Measurements from ENCODE around the gene SLC35A2.
"Not testable (repeated sequence)": the region's sequence is repeated elsewhere in the genome, so short reads cannot be mapped to it uniquely, and the experiment has no call there.

Gene SLC35A2

DNA sequence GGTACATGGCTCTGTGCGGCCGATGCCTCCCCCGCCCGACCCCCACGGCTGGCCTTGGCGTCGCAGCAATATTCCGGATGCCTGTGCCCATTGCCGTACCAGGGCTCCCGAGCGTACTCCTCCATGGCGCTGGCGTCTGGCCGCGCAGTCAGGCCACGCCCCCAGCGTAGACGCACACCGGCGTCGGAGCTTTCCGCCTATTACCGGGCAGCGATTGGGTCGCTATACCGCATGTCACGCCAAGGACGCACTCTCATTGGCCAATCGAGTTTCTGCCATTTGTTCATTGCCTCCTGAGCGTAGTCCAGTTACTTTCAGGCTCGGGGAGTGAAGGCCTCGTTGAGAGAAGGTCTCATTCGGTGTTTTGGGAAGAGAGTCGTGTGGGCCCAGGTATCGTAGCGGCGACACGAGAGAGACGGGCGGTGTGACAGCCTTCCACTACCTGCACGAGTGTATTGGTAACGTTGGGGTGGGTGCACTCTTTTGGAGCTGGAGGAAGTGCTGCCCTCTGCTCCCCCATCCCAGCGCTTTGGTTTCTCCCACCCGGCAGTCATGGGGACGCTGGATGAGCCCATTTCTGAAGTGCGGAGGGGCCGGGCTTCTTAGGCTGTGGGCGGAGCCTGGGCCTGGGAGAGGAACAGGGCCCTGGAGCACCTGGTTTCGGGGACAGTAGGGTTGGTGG lies 13.7 kb downstream of the SLC35A2 start, which contains the start of the genes PQBP1 and TIMM17B:
Gene PQBP1 (plus strand): TSS at position 306 of the 682 bp plus-strand sequence. CDS start 580 bp downstream, outside the sequence.
Gene TIMM17B (minus strand): TSS at position 144 of the 682 bp plus-strand sequence. CDS start 19 bp downstream, at position 125.
- peak; percentile 95 for ATAC-seq
- H3K27ac Mint-ChIP-seq: peak within 1 kb of the TSS; percentile 93 to 97

DNA sequence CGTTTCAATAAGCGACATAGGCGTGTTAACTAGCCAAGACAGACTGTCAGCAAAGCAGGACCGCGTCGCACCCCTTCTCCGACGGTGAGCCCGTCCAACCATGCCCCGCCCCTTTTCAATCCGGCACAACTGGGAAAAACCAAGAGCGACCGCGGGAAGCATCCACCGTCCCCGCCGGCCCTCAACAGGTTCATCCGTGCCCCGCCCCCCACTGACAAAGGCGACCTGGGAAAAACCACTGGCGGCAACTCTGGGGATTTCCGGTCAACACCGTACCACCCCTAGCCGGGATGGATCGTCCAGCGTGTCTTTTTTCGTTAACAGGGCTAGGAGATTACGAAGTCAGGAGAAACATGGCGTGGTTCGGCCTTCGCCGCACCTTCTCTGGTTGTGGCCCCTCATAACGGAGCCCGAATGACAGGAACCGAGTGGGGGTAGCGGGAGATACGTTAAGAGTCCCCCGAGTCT lies 14.3 kb downstream of the SLC35A2 start:
- H3K9me3 Mint-ChIP-seq: no peaks in the 10 kb centered on the region
- ATAC-seq: peak; percentile 36
- H3K27ac Mint-ChIP-seq: peak overlapping the region; percentile 93 to 97
- peak in 1 of 2 donors; percentile 64 for DNase-seq
- peaks cover 37% of the 10 kb centered on the region for H3K4me1 Mint-ChIP-seq
- peak overlapping the region; percentile 81 to 95 for H3K4me3 Mint-ChIP-seq
- H3K27me3 Mint-ChIP-seq: no peaks in the 10 kb centered on the region

More for the DNA sequence above, 13.7 kb downstream of the SLC35A2 start, which contains the start of the genes PQBP1 and TIMM17B:
- peak within 1 kb of the TSS; percentile 81 to 95 for H3K4me3 Mint-ChIP-seq
- H3K4me1 Mint-ChIP-seq: peaks cover 39% of the 10 kb centered on the region
- DNase-seq: peak; percentile 82 to 92
- no peaks in the 10 kb centered on the region for H3K27me3 Mint-ChIP-seq
- no peaks in the 10 kb centered on the region for H3K9me3 Mint-ChIP-seq

DNA sequence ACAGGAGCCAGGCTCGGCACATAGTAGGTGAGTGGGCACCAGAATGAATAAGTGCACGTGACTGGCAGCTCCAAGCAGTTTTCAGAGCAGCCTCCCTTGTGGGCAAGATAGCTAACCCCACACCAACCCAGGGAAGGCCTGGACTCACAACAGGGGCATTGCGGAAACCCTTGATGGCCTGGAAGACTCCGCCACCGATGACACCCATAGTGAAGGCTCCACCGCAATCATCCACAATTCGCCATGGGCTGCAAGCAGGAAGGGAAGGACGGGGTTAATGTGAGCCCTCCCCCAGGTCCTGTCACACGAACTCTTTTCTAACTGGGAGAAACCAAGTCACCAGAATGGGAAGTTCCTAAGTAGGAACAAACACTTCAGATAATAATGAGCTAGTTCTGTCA lies 14.8 kb downstream of the SLC35A2 start:
- no peaks in the 10 kb centered on the region for H3K27me3 Mint-ChIP-seq
- H3K4me3 Mint-ChIP-seq: peak overlapping the region; percentile 81 to 95
- peaks cover 34% of the 10 kb centered on the region for H3K4me1 Mint-ChIP-seq
- H3K9me3 Mint-ChIP-seq: no peaks in the 10 kb centered on the region
- peak overlapping the region; percentile 86 to 97 for H3K27ac Mint-ChIP-seq
- DNase-seq: no peak
- no peak for ATAC-seq

DNA sequence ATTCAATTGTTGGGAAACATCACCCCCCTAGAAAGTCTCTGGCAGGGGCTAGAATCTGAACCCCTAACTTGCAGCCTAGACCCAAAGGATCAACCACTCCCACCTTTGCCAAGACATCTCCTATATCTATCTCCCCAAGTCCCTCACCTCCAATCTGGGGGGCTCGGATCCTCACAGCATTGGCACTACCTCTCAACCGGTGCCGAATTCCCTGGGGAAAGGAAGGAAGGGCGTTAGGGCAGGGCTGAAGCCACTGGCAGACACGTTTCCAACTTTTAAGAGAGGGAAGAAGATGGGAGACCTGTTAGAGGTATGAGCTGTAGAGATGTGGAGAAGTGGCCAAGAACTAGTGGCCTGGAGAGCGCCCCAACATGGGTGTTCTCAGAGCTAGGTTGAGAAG lies 16.6 kb downstream of the SLC35A2 start:
- peak overlapping the region in 1 of 2 donors; percentile 34 for H3K27ac Mint-ChIP-seq
- no peaks in the 10 kb centered on the region for H3K9me3 Mint-ChIP-seq
- H3K4me1 Mint-ChIP-seq: peaks cover 39% of the 10 kb centered on the region
- H3K4me3 Mint-ChIP-seq: no peak overlapping the region
- no peaks in the 10 kb centered on the region for H3K27me3 Mint-ChIP-seq
- ATAC-seq (no peak), DNase-seq (no peak)

GRCh38 chrX:48893556-48894348 lies 17.7 kb downstream of the SLC35A2 start:
- H3K27me3 Mint-ChIP-seq: no peaks in the 10 kb centered on the region
- ATAC-seq (no peak), DNase-seq (no peak)
- no peak overlapping the region for H3K4me3 Mint-ChIP-seq
- H3K4me1 Mint-ChIP-seq: peaks cover 39% of the 10 kb centered on the region
- no peaks in the 10 kb centered on the region for H3K9me3 Mint-ChIP-seq
- no peak overlapping the region for H3K27ac Mint-ChIP-seq

DNA sequence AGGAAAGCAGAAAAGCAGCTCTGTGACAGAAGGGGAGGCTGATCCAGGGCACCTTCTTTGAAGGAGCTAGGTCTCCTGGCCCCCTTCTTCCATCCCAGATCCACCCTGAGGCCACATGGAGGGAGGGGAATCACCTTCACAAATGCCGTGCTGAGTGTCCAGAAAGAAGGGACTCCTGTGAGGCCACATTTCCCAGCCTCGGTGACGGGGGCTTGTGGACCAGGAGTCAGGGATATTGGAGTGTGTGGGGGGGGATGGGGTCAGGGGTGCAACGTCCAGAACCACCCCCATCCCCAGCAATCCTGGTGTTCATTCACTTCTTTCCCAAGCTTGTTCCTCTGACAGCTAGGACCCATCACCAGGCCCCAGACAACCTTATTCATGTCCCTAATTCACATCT lies 18.6 kb downstream of the SLC35A2 start:
- no peak for DNase-seq
- H3K4me3 Mint-ChIP-seq: no peak overlapping the region
- H3K27me3 Mint-ChIP-seq: no peaks in the 10 kb centered on the region
- no peaks in the 10 kb centered on the region for H3K9me3 Mint-ChIP-seq
- peaks cover 36% of the 10 kb centered on the region for H3K4me1 Mint-ChIP-seq
- no peak for ATAC-seq
- H3K27ac Mint-ChIP-seq: peak overlapping the region in 1 of 2 donors; percentile 57

DNA sequence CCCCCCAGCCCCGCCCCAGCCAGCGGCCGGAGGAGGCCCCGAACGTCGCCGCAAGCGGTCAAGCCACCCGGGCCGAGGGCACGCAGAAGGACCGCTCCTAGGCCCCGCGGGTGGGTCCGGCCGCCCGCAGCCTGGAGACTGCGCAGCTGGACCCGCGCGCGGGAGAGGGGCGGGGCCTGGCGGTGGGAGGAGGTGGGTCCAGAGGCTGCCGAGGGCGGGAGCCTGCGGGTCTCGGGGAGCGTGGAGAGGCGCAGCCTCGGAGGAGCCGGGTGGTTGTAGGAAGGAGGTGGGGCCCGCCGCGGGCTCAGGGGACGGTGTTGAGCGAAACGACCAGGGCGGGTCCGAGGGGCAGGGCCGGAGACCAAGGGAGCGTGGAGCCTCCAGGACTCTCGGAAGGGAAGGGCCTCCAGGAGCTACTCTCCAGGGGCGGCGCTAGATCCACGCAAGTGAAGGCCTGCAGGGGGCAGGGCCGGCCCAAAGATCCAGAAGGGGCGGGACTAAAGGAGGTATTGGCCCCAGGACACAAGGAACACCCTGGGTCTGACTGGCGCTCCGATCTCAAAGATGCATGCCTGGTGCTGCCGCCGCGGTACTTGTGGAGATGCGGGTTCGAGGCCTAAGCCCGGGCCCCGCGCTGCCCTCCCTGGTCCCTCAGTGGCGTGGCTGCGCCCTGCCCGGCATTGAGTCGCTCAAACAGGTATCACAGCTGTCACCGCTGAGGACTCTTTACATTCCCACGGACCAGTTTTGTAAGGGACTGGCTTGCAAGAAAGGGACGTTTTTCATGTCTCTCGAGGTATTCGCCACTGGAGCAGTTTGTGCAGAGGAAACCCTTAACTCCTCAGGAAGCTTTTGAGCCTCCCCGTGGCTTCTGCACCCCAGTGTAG lies 19.8 kb downstream of the SLC35A2 start:
- peak overlapping the region in 1 of 2 donors; percentile 20 for H3K27ac Mint-ChIP-seq
- peaks cover 33% of the 10 kb centered on the region for H3K4me1 Mint-ChIP-seq
- peak overlapping the region; percentile 93 to 97 for H3K4me3 Mint-ChIP-seq
- ATAC-seq (peak; percentile 91), DNase-seq (peak; percentile 66 to 82)
- no peaks in the 10 kb centered on the region for H3K27me3 Mint-ChIP-seq
- no peaks in the 10 kb centered on the region for H3K9me3 Mint-ChIP-seq

GRCh38 chrX:48890934-48891401 lies 20.5 kb downstream of the SLC35A2 start:
- peak; percentile 73 for ATAC-seq
- Mint-ChIP-seq H3K27ac (peak overlapping the region in 1 of 2 donors; percentile 90), H3K27me3 (no peaks in the 10 kb centered on the region), H3K4me1 (peaks cover 29% of the 10 kb centered on the region), H3K9me3 (no peaks in the 10 kb centered on the region), H3K4me3 (peak overlapping the region; percentile 93 to 97)
- DNase-seq: peak in 1 of 2 donors; percentile 35

- no peaks in the 10 kb centered on the region for H3K9me3 Mint-ChIP-seq
- no peaks in the 10 kb centered on the region for H3K27me3 Mint-ChIP-seq
- H3K27ac Mint-ChIP-seq: peak overlapping the region in 1 of 2 donors; percentile 90
- peaks cover 27% of the 10 kb centered on the region for H3K4me1 Mint-ChIP-seq
- DNase-seq: no peak
- peak; percentile 24 for ATAC-seq
- peak overlapping the region; percentile 93 to 97 for H3K4me3 Mint-ChIP-seq
Measured at GRCh38 chrX:48890296-48890925, 21.0 kb downstream of the SLC35A2 start.

- not testable (repeated sequence) for H3K27ac Mint-ChIP-seq, H3K27me3 Mint-ChIP-seq, DNase-seq, H3K9me3 Mint-ChIP-seq, H3K4me3 Mint-ChIP-seq, ATAC-seq
- peaks cover 12% of the 10 kb centered on the region for H3K4me1 Mint-ChIP-seq
Measured at GRCh38 chrX:48886586-48886985, 24.9 kb downstream of the SLC35A2 start.

DNA sequence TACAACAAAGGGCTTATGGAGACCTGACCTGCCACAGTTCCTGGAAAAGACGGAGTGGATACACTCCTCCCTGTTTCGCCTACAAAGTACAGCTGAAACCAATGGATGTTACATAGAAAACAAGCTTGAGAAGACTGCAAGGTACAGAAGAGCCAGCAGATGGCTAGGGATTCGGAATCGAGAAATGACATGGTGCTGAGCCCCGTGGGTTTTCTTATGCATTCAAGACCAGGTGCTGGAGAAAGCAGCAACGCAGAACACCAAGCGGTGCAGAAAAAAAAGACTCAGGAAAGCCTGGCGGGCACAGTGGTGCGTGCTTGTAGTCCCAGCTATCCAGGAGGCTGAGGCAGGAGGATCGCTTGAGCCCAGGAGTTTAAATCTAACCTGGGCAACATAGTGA lies 27.7 kb downstream of the SLC35A2 start:
- Mint-ChIP-seq H3K4me3 (no peak overlapping the region), H3K27ac (no peak overlapping the region), H3K4me1 (no peaks in the 10 kb centered on the region), H3K9me3 (no peaks in the 10 kb centered on the region), H3K27me3 (no peaks in the 10 kb centered on the region)
- no peak for ATAC-seq
- DNase-seq: no peak

DNA sequence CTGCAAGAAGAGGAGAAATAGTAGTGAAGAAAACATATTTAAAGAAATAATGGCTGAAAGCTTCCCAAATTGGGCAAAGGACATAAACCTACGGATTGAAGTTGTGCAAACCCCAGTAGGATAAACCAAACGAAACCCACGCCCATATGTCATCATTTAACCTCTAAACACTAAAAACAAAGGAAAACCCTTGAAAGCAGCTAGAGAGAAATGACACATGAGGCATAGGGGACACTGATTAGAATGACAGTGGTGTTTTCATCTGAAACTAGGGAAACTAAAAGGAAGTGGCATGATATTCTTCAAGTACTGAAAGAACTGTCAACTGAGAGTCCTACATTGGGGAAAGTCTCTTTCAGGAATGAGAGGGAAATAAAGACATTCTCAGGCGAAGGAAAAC lies 34.5 kb downstream of the SLC35A2 start:
- H3K27ac Mint-ChIP-seq, ATAC-seq, DNase-seq, H3K4me1 Mint-ChIP-seq, H3K9me3 Mint-ChIP-seq, H3K27me3 Mint-ChIP-seq, H3K4me3 Mint-ChIP-seq: not testable (repeated sequence)

DNA sequence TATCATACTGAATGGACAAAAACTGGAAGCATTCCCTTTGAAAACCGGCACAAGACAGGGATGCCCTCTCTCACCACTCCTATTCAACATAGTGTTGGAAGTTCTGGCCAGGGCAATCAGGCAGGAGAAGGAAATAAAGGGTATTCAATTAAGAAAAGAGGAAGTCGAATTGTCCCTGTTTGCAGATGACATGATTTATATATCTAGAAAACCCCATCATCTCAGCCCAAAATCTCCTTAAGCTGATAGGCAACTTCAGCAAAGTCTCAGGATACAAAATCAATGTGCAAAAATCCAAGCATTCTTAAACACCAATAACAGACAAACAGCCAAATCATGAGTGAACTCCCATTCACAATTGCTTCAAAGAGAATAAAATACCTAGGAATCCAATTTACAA lies 39.4 kb downstream of the SLC35A2 start:
- not testable (repeated sequence) for H3K9me3 Mint-ChIP-seq, H3K27ac Mint-ChIP-seq, H3K4me1 Mint-ChIP-seq, DNase-seq, ATAC-seq, H3K4me3 Mint-ChIP-seq, H3K27me3 Mint-ChIP-seq

DNA sequence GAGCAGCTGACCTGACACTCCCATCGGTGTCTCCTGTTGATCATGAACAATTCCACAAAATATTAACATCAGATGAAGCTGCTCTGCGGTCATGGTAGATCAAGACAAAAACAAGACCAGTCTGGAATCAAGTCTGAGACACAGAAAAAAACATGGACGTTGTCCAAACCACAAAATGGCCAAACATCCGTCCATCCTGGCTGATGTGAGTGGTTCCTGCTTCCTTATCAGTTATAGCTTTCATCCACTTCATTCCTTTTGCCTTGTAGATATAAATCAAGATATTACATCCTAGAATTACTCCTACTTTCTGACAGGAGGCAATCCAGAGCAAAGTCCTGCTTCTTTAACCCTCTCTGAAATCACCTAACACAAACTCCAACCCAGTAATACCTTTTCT lies 47.2 kb downstream of the SLC35A2 start:
- Mint-ChIP-seq H3K27ac (no peak overlapping the region), H3K4me1 (no peaks in the 10 kb centered on the region), H3K4me3 (no peak overlapping the region), H3K27me3 (peaks cover 8% of the 10 kb centered on the region), H3K9me3 (no peaks in the 10 kb centered on the region)
- ATAC-seq (no peak), DNase-seq (no peak)
